ENCODE data around the gene ATG10.
"Not testable (repeated sequence)": the region's sequence is repeated elsewhere in the genome, so short reads cannot be mapped to it uniquely, and the experiment has no call there.

The ATG10 gene

GRCh38 chr5:82058710-82059109 lies 86.9 kb downstream of the ATG10 start:
- DNase-seq = no peak

GRCh38 chr5:82066791-82067190 lies 95.0 kb downstream of the ATG10 start:
- DNase-seq = no peak

DNA sequence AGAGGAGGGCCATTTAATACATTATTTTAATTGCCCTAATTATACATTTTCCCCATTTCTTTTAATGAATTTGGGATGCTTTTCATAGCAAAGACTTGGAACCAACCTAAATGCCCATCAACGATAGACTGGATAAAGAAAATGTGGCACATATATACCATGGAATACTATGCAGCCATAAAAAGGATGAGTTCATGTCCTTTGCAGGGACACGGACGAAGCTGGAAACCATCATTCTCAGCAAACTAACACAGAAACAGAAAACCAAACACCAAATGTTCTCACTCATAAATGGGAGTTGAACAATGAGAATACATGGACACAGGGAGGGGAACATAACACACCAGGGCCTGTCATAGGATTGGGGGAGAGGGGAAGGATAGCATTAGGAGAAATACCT lies 96.2 kb downstream of the ATG10 start:
- DNase-seq = not testable (repeated sequence)

DNA sequence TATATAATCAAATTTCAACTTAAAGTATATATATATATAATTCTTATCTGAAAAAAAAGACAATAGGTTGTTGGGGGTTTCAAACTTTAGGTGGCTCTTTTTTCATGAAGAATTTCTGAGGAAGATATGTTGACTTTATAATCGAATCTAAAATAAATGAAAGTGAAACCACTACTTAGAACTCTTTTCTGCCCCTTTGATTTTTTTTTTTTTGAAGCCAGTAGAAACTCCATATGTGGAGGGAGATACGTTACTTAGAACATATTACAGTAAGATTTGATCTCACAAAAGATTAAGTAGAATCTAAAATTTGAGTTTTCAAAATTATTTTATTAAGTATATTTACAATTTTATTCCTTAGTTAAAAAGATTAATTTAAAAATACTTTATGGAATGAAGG lies 96.9 kb downstream of the ATG10 start:
- no peak for DNase-seq

DNA sequence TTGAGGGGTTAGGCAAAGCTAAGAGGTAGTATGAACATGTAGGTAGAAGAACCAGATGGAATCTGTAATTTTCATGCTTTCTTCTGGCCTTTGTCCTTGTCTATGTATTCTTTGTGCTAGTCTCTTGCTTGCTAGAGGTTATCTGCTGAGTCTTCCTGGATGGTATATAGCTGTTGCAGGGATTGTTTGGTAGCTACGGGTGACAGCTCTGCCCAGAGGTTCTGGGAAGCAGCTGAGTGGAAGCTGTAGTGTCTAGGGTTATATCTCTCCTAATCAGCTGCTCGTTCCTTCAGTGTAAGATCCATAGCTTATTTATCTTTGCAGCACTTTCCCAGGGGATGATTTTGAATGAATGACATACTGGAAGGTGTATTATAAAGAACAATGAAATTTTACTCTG lies 100.3 kb downstream of the ATG10 start:
- no peak for DNase-seq

DNA sequence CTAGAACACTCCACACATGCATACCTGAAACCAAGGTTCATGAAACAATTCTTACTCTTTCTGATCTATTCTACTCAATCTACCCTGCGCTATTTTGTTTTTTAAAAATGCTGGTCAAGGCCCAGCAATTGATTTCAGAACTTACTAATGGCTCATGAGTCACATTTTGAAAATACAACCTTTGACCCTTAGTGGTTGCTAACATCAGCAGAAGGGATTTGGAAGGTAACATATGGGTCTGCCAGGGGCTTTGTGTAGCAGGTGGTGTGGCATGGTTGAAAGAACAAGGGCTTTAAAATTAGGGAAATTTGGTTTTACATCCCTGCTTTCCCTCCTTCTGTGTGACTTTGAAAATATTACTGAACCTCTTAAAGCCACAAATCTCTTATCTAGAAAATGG lies 101.4 kb downstream of the ATG10 start:
- no peak for DNase-seq

- DNase-seq = no peak
Measured at GRCh38 chr5:82074950-82075349, 103.1 kb downstream of the ATG10 start.

GRCh38 chr5:82077496-82077895 lies 105.7 kb downstream of the ATG10 start:
- no peak for DNase-seq

- no peak for DNase-seq
Measured at GRCh38 chr5:82091617-82092016, 119.8 kb downstream of the ATG10 start.

DNA sequence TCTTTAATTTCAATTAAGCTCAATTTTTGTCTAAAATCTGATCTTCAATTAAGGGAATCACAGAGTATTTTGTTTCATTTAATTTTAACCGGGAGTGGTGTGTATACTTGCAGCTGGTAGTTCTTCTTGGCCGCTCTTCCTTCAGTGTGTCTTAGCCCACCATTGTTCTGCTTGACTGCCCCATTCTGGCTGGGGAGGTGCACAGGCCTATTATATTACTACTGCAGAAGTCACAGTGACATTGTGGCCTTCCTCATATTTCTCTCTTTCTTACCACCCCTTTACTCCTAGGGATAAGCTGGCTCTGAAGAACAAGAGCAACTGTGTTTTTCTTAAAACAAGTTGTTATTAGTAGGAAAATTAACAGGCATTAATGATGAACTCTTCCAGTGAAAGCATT lies 123.7 kb downstream of the ATG10 start:
- DNase-seq = no peak

- no peak for DNase-seq
Measured at GRCh38 chr5:82096249-82096648, 124.4 kb downstream of the ATG10 start.

- no peak for DNase-seq
Measured at GRCh38 chr5:82100303-82101077, 128.7 kb downstream of the ATG10 start.

- DNase-seq = no peak
Measured at GRCh38 chr5:82104872-82105271, 133.0 kb downstream of the ATG10 start.

DNA sequence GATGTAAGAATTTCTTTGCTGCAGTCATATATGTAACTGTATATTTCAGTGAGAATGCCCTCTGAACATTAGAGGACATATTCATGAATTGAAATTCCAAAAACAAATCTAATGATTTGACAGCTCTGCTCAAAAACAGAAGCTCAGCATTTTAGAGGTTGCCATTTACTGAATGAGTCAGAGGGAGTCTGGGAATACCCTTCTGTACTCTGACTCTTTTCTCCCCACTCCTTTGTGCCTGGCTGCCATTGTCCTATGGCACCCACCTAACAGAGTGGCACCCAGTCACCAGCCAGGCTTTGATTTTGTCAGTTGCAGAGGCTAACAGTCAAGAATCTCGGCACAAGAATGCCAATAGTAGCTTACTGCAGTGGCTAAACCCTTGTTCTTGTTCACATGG lies 133.6 kb downstream of the ATG10 start:
- no peak for DNase-seq

GRCh38 chr5:82106207-82106606 lies 134.4 kb downstream of the ATG10 start:
- no peak for DNase-seq

DNA sequence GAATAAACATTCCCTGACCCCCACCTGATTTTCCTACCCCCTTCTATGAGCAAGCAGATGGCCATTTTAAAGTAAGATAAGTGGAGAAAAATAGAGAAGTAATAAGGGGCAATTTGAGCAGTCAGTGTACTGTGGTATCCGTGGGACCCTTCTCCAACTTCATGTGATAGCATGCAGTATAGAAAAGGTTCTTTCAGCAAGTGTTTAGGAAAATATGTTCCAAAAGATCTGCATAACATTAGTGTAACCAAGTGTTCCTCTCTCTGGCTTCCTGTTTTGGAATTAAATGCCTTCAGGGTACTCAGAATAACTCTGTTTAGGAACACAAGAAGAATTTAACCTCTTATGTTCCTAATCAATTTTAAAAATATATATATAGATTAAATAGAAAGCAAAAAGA lies 134.9 kb downstream of the ATG10 start:
- no peak for DNase-seq

- DNase-seq = no peak
Measured at GRCh38 chr5:82107267-82107666, 135.4 kb downstream of the ATG10 start.

DNA sequence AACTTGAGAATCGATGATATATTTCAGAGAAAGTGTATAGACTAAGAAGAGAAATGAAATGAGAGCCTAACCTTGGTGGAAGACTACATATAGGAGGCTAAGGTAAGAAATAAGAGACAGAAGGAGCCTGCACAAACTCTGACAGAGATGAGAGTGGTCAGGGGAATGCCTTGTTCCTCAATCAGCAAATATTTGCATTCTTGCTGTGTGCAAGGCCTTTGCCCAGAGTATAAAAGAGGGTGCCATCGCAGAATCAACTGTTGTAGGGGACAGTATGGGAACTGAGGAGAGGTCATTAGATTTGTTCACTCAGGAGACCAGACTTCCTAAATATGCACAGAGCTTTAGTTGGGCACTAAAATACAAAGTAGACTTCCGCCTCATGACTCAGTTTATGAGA lies 137.2 kb downstream of the ATG10 start:
- DNase-seq = no peak

DNA sequence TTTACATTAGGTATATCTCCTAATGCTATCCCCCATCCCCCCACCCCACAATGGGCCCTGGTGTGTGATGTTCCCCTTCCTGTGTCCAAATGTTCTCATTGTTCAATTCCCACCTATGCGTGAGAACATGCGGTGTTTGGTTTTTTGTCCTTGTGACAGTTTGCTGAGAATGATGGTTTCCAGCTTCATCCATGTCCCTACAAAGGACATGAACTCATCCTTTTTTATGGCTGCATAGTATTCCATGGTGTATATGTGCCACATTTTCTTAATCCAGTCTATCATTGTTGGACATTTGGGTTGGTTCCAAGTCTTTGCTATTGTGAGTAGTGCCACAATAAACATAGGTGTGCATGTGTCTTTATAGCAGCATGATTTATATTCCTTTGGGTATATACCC lies 138.1 kb downstream of the ATG10 start:
- DNase-seq = not testable (repeated sequence)

- DNase-seq = no peak
Measured at GRCh38 chr5:82111191-82111590, 139.4 kb downstream of the ATG10 start.

GRCh38 chr5:82115858-82116257 lies 144.0 kb downstream of the ATG10 start:
- DNase-seq = no peak

- DNase-seq = no peak
Measured at GRCh38 chr5:82119889-82120288, 148.1 kb downstream of the ATG10 start.

DNA sequence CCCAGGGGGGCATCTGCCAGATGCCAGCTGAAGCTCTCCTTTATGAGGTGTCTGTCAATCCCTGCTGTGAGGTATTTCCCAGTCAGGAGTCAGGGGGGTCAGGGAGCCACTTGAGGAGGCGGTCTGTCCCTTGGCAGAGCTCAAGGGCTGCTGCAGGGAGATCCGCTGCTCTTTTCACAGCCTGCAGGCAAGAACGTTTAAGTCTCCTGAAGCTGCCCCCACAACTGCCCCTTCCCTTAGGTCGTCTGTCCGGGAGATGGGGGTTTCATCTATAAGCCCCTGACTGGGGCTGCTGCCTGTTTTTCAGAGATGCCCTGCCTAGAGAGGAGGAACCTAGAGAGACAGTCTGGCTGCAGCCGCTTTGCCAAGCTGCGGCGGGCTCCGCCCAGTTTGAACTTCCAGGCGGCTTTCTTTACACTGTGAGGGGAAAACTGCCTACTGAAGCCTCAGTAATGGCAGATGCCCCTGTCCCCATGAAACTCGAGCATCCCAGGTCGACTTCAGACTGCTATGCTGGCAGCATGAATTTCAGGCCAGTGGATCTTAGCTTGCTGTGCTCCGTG lies 158.0 kb downstream of the ATG10 start:
- DNase-seq = no peak

DNA sequence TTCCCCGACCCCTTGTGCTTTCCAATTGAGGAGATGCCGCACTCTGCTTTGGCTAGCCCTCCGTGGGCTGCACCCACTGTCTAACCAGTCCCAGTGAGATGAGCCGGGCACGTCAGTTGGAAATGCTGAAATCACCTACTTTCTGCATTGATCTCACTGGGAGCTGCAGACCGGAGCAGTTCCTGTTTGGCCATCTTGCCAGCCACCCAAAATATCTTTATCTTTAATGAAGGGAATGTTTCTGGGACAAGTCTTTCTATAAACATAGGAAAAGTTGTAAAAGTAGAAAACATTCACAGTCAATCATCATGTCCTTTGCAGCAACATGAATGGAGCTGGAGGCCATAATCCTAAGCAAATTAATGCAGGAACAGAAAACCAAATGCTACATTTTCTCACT lies 158.8 kb downstream of the ATG10 start:
- DNase-seq = no peak

DNA sequence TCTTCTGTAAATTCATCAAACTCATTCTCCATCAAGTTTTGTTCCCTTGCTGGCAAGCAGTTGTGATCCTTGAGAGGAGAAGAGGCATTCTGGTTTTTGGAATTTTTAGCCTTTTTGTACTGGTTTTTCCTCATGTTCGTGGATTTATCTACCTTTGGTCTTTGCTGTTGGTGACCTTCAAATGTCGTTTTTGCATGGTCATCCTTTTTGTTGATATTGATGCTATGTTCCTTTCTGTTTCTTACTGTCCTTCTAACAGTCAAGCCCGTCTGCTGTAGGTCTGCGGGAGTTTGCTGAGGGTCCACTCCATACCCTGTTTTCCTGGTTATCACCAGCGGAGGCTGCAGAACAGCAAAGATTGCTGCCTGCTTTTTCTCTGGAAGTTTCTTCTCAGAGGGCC lies 165.4 kb downstream of the ATG10 start:
- DNase-seq = no peak

Measured in activated T-cell treated with anti-CD3 and anti-CD28 coated beads, Interleukin-2, amount 50 U/mL, for 48 hours (primary cell).